Measurements from ENCODE around the gene WNK3.

- TF ChIP-seq CTCF (IDR thresholded peaks at IDR 0.05) (no peak), POLR2A (IDR thresholded peaks at IDR 0.05) (no peak)
Measured at GRCh38 chrX:54178100-54178940, 179.5 kb downstream of the WNK3 start.

Data from lower leg skin (tissue), 3 donors.